ENCODE data around the gene CHIT1. TPM values are rescaled to one million over a fixed set of nuclear protein-coding genes. Genes with fewer than 3 reads are reported as not detected.

The CHIT1 gene
- total RNA-seq, 1 experiment from 2014 or later = not detected

DNA sequence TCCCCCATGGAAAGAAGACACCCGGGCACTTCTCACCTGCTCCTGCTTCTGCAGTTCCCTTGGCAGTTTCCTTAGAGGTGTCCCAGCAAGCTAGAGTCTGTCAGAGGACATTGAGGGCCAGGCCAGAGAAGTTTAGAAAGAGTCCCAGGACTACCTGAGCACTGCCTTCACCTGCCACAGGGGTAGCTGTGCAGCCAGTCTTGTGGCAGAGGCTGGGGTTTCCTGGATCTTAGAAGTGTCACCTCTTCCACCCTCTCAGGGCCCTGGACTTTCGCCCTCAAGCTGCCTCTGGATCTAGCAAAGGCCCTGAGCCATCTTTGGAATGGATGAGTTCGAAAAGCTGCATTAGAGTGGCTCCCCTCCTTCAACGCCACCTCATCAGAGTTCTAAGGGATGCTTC is 41.0 kb upstream of the CHIT1 start:
- peaks cover 12% of the 10 kb centered on the region for H3K4me1 Mint-ChIP-seq (ENCODE audit: low read depth, unreplicated experiment)
- CTCF ChIA-PET = interaction anchor here (0.9 to 1.2 kb wide), 3 partner anchors 57 to 231 kb away, joined by 3 to 4 read pairs (median 3); no protein-coding TSS in a partner anchor
- BruUV-seq (replicated peaks) = no TSS peak
- H3K27me3 Mint-ChIP-seq (ENCODE audit: unreplicated experiment) = peaks cover 12% of the 10 kb centered on the region
- no peak for DNase-seq
- no peak overlapping the region for H3K27ac Mint-ChIP-seq (ENCODE audit: unreplicated experiment)
- H3K9me3 Mint-ChIP-seq (ENCODE audit: low read depth, unreplicated experiment) = no peaks in the 10 kb centered on the region
- intact Hi-C loops (cut with micrococcal nuclease; ENCODE audit: unreplicated experiment) = loop anchor here (5.0 kb wide), 1 partner anchor 217 kb away; no protein-coding TSS in a partner anchor
- H3K36me3 Mint-ChIP-seq (ENCODE audit: insufficient read depth, unreplicated experiment) = peaks cover 6% of the 10 kb centered on the region
- no peak overlapping the region for H3K4me3 Mint-ChIP-seq (ENCODE audit: low read depth, unreplicated experiment)
- TF ChIP-seq CTCF (IDR thresholded peaks at IDR 0.05; ENCODE audit: unreplicated experiment) = no peak

- H3K27ac Mint-ChIP-seq (ENCODE audit: unreplicated experiment) = no peak overlapping the region
- BruUV-seq (replicated peaks) = no TSS peak
- DNase-seq = no peak
- no peak for TF ChIP-seq CTCF (IDR thresholded peaks at IDR 0.05; ENCODE audit: unreplicated experiment)
- peaks cover 13% of the 10 kb centered on the region for H3K27me3 Mint-ChIP-seq (ENCODE audit: unreplicated experiment)
- intact Hi-C loops (cut with micrococcal nuclease; ENCODE audit: unreplicated experiment) = loop anchor here (1.0 to 10.0 kb wide), 4 partner anchors 152 to 435 kb away; no protein-coding TSS in a partner anchor
- peaks cover 12% of the 10 kb centered on the region for H3K4me1 Mint-ChIP-seq (ENCODE audit: low read depth, unreplicated experiment)
- peaks cover 6% of the 10 kb centered on the region for H3K36me3 Mint-ChIP-seq (ENCODE audit: insufficient read depth, unreplicated experiment)
- CTCF ChIA-PET = interaction anchor here (0.6 to 3.0 kb wide), 14 partner anchors 32 to 243 kb away, joined by 3 to 44 read pairs (median 4); partner anchors contain the start of gene PPFIA4
- no peaks in the 10 kb centered on the region for H3K9me3 Mint-ChIP-seq (ENCODE audit: low read depth, unreplicated experiment)
- no peak overlapping the region for H3K4me3 Mint-ChIP-seq (ENCODE audit: low read depth, unreplicated experiment)
Measured at GRCh38 chr1:203269654-203270020, 40.2 kb upstream of the CHIT1 start.

GRCh38 chr1:203268901-203269653 is 39.6 kb upstream of the CHIT1 start:
- H3K4me3 Mint-ChIP-seq (ENCODE audit: low read depth, unreplicated experiment) = no peak overlapping the region
- CTCF ChIA-PET = interaction anchor here (0.6 to 3.0 kb wide), 14 partner anchors 33 to 243 kb away, joined by 3 to 44 read pairs (median 4); partner anchors contain the start of gene PPFIA4

GRCh38 chr1:203267912-203268311 is 38.4 kb upstream of the CHIT1 start:
- H3K4me1 Mint-ChIP-seq (ENCODE audit: low read depth, unreplicated experiment) = peaks cover 12% of the 10 kb centered on the region
- no peaks in the 10 kb centered on the region for H3K9me3 Mint-ChIP-seq (ENCODE audit: low read depth, unreplicated experiment)
- no peak for TF ChIP-seq CTCF (IDR thresholded peaks at IDR 0.05; ENCODE audit: unreplicated experiment)
- no TSS peak for BruUV-seq (replicated peaks)
- peaks cover 23% of the 10 kb centered on the region for H3K27me3 Mint-ChIP-seq (ENCODE audit: unreplicated experiment)
- DNase-seq = no peak
- CTCF ChIA-PET = interaction anchor here (0.6 to 3.0 kb wide), 26 partner anchors 10 to 251 kb away, joined by 3 to 44 read pairs (median 5); partner anchors contain the start of gene BTG2
- H3K36me3 Mint-ChIP-seq (ENCODE audit: insufficient read depth, unreplicated experiment) = peaks cover 6% of the 10 kb centered on the region
- intact Hi-C loops (cut with micrococcal nuclease; ENCODE audit: unreplicated experiment) = loop anchor here (5.0 to 10.0 kb wide), 2 partner anchors 151 to 437 kb away; no protein-coding TSS in a partner anchor
- H3K27ac Mint-ChIP-seq (ENCODE audit: unreplicated experiment) = no peak overlapping the region
- H3K4me3 Mint-ChIP-seq (ENCODE audit: low read depth, unreplicated experiment) = peak overlapping the region; percentile 68

More at GRCh38 chr1:203268901-203269653, 39.6 kb upstream of the CHIT1 start:
- Mint-ChIP-seq H3K4me1 (ENCODE audit: low read depth, unreplicated experiment) (peaks cover 12% of the 10 kb centered on the region), H3K27me3 (ENCODE audit: unreplicated experiment) (peaks cover 14% of the 10 kb centered on the region), H3K27ac (ENCODE audit: unreplicated experiment) (no peak overlapping the region), H3K9me3 (ENCODE audit: low read depth, unreplicated experiment) (no peaks in the 10 kb centered on the region), H3K36me3 (ENCODE audit: insufficient read depth, unreplicated experiment) (peaks cover 6% of the 10 kb centered on the region)
- peak; percentile 78 for TF ChIP-seq CTCF (IDR thresholded peaks at IDR 0.05; ENCODE audit: unreplicated experiment)
- no TSS peak for BruUV-seq (replicated peaks)
- intact Hi-C loops (cut with micrococcal nuclease; ENCODE audit: unreplicated experiment) = loop anchor here (1.0 to 10.0 kb wide), 3 partner anchors 152 to 436 kb away; no protein-coding TSS in a partner anchor
- peak; percentile 58 for DNase-seq
